CD4-positive, alpha-beta T cell treated with Interleukin-6 for 4 hours (primary cell): ENCODE measurements around the gene BICRAL.
"Not testable (repeated sequence)": the region's sequence is repeated elsewhere in the genome, so short reads cannot be mapped to it uniquely, and the experiment has no call there.

Source experiments
- DNase-seq: peaks from one replicate; pipeline ENCODE4 v3.0.0-alpha.2; 2020; ENCODE audit warnings: mixed read lengths

The BICRAL gene

DNA sequence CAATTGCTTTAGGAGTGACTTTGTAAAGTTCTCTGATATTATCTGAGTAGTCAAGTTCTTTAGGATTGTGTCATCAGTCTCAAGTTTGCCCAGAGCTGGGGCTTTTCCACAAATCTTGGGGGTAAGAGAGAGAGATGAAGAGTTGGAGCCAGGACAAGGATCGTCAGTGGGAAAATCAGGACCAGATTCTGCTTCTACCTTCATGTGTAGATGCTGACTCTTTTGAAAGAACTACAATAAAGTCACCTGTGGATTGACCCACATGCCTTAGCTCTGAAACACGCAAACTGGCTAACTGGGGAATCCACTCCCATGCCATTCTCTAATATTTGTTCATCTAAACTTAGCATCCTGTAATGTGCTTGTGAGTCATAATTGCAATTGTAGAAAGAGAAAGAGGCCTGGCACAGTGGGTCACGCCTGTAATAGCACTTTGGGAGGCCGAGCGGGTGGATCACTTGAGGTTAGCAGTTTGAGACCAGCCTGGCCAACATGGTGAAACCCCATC, 15.6 kb upstream of the BICRAL start:
- no peak for DNase-seq

DNA sequence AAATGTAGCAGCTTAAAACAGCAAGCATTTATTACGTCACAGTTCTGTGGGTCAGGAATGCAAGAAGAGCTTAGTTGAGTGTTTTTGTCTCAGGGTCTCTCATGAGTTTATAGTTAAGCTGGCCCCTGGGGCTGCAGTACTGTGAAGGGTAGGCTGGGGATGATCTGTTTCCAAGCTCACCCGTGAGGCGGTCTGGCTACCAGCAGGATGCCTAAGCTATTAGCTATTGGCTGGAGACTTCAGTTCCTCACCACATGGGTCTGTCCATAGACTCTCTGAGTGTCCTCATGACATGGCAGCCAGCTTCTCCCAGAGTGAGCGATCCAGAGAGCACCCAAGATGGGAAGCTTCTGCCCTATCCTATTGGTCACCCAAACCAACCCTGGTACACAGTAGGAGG, 12.8 kb upstream of the BICRAL start:
- no peak for DNase-seq

DNA sequence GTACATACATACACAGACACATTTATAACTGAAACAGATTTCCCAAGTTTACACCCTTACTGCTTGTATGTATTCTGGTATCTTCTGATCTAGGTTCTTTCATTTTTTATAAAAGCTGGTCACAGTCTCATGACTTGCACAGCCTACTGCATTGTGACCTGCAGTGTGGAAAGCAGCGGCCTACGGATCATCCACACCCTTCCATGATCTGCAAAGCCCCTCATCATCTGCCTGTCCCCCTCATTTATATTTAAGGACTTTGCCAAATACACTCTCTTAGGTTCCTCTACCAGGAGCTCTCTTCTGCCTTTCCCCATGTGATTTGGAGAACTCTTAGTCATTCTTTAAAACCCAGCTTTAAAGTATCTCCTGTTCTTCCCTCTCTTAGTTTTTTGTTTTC, 12.0 kb upstream of the BICRAL start:
- DNase-seq: no peak

DNA sequence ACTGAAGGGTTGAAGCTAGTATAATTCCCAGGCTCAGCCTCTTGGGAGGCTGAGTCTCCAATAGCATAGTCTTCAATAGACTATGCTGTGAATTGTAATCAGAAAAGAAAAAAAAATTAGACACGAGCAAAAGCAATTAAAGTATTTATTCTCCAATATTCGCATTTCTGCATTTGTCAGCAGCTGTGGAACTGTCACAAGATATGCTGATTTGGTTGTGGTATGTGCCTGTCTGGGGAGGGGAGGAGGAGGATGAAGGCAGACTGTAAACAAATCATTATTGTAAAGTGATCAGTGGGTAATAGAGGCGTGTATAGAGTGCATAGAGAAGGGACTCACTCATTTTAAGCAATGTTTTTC, 10.1 kb upstream of the BICRAL start:
- DNase-seq: peak; percentile 45

DNA sequence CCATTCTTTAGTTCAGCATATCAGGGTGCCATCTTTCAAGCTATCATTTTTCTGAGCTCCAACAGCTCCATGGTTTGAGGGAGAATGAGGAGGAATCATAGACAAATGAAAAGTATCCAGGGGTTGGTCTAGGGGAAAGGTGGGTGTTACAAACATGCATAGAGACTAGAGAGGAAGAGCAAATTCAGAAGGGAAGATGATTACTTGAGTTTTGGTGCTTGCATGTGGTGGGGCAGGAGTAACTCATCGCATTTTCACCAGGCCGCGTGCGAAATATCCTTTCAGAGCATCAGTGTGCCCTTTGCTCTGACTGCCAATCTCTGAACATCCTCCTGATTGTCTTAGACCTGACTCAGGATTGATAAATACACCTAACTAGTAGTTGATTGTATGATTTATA, 7.7 kb upstream of the BICRAL start:
- DNase-seq: peak; percentile 61

DNA sequence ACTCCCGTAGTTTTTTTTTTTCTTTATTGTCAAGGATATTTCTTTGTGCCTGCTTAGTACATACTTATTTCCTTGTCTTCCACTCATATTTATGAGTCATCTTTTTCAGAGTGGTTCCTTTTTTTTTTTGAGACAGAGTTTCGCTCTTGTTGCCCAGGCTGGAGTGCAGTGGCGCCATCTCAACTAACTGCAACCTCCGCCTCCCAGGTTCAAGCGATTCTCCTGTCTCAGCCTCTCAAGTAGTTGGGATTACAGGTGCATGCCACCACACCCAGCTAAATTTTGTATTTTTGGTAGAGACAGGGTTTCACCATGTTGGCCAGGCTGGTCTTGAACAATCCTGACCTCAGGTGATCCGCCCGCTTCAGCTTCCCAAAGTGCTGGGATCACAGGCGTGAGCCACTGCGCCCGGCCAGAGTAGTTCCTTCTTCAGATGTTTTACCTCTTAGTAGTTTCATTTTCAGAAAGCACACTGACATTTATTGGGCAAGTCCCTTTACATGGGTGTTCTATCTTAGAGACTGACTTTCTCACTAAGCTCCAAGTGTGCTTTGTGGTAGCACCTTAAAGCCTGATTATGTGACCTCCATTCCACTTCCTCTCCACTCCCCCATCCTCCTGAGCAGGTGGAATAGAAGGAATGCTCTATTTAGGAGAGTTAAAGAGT, 6.9 kb upstream of the BICRAL start:
- peak; percentile 53 for DNase-seq

DNA sequence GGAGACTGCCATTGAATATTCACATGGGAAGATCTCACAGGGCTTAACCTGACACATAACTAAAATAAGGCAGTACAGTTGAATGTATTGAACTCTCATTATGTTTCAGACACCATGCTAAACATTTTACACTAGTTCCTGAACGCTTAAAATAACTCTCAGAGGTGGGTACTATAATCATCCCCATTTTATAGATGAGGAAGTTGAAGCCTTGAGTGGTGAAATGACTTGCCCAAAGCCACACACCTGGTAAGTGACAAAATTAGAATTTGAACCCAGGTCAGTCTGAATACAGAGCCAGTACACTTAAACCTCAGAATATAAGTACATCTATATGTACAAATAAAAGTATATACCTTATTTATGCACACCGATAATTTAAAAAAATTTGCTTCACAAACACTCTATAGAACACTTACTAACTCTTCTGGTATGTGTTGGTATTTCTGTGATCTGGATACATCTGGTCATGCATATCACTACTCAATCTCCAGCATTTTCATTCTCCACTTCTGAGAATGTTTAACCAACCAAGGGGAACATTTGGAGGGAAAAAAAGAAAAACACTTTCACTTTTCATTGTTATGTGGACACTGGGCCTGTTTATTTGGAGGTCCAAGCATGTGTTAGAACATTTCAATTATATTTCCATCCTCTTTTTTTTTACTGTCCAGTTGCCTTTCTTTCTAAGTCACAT, 4.6 kb upstream of the BICRAL start:
- DNase-seq: no peak

DNA sequence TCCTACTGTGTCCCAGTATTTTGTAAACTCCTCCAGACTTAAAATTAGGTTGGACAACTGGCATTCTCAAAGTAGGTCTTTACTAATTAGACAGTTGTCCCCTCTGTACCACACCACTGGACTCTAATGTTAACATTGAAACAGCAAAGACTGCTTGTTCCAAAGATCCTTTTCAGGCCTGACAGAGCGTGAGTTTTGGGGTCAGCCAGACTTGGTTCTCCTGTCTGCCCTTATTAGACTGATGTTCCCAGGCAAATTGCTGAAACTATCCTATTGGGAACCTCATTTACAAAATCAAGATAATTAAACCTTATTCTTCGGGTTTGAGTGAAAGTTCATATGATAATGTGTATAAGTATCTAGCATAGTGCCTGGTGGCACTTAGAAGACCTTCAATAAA, 3.7 kb upstream of the BICRAL start:
- DNase-seq: no peak

DNA sequence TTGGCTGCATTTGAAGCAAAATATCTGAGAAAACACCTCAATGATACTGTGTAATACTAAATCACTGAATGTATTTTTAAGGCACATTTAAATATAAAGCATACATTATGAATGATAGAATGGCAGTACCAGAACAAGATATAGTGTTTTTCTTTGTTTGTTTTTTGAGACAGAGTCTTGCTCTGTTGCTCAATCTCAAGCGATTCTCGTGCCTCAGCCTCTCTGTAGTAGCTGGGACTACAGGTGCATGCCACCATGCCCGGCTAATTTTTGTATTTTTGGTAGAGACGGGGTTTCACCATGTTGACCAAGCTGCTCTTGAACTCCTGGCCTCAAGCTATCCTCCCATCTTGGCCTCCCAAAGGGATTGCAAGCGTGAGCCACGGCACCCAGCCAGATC, 2.3 kb upstream of the BICRAL start:
- DNase-seq: no peak

DNA sequence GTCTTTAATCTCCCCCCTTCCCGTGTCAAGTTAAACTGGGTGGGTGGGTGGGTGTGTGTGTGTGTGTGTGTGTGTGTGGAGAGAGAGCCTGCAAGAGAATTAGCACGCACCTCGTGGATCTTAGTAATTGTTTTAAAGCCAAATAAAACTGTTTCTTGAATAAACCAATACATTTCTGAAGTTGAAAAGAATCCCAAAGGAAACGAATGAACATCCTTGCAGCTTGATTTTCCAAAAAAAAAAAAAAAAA, 381 bp upstream of the BICRAL start:
- DNase-seq: peak; percentile 49

DNA sequence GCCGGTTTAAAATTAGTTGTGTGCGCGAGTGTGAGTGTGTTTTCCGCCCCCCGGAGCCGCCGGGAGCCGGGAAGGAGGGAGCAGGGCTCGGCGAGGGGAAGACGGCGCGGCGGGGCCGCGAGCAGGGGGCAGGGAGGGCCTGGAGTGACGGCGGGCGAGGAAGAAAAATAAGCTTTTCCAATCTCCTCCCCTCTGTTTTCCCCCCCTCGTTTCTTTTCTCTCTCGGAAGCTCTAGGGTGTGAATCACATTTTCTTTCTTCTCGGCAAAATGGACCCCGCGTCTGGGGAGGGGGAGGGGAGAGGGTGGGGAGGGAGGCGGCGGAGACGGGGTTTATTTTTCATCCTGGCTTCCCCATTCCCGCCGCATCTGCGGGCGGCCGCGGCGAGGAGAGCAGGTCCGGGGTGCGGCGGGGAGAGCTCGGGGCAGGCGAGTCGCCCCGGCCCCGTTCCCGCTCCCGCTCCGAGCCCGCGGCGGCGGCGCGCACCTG, 881 bp downstream of the BICRAL start:
- DNase-seq: peak; percentile 83

DNA sequence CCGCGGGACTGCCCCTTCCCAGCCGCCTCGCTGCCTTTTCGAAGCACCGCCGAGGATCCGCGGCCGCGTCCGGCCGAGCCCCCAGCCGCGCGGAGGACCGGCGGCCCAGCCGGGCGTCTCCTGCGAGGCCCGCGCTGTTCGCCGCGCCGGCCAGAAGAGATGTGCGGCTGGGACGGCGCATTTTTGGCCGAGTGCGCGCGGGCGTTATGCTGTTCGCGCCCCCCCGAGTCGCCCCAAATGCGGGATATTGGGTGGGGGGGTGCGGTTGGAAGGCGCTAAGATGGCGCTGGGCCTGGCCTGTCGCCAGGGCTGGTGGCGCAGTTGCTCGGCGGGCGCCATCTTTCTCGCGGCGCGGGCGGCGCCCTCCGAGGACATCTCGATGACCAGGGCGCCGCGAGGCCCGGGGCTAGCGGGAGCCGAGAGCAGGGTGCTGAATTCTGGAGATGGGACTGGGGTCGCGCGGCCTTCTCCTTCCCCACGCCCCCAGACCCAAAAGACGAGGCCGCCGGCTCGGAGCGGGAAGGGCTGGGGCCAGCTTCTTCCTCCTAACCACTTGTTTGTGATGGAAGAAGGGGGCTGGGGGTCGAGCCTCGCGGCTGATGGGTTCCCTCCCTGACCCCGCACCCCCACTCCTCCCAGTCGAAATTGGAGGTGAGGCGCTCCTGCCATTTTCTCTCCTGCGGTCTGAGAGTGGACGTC, 1.5 kb downstream of the BICRAL start:
- peak; percentile 83 for DNase-seq

DNA sequence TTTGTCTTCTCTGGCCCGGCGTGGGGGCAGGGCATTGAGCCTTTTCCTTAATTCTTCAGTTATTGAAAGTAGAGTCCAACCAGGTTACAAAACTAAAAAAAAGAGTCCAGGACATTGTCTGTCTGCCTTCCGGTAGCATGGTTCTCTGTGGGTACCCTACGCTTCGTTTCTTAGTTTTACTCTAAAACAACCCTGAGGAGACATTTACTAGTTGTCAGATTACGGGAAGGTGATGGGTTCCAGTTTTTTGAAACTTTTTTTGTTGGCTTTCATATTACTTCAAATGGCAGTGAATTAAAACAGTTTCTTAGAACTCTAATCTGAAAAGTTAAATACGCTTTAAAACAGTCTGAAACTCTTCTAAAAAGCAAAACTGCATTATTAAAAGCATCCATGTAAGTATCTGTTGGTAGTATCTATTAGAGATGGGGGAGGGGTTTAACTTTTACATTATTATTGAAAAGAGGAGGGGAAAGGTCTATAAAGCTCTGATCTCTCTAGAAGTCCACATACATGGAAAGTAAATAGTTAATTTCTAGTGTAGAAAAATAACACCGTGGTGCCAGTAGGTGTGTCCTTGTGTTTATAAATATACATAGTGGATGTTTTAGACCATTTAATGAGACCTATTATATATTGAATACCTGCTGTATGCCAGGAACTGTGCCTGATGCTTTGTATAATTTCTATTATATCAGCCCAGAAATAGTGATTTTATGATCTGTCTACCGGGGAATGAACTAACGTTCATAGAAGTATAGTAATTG, 2.2 kb downstream of the BICRAL start:
- DNase-seq: no peak

DNA sequence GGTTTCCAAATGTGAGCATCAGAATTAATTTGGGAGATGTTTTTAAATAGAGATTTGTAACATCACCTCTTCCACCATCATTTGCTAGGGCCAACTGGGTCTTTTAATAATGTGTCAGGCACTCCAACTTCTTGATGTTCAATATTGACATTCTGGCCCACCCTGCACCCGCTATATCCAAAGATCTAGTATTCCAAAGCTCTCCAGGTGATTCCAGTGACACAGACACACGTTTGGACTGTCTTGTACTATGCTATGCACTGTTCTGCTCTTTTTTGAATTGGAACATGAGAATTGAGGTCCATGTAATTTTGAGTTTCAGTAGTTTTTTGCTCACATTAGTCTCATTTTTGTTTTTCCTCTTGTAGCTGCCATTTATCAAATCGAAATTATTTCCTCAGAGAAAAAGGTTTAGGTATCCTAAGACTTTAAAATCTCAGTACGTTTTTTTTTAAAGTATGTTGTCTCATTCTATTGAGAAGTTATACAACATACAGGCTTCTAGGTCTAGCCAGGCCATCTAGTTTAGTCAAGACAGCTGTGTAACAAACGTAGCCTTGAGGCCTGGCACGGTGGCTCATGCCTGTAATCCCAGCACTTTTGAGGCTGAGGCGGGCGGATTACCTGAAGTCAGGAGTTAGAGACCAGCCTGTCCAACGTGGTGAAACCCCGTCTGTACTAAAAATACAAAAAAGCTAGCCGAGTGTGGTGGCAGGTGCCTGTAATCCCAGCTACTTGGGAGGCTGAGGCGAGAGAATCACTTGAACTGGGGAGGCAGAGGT, 3.1 kb downstream of the BICRAL start:
- DNase-seq: no peak

DNA sequence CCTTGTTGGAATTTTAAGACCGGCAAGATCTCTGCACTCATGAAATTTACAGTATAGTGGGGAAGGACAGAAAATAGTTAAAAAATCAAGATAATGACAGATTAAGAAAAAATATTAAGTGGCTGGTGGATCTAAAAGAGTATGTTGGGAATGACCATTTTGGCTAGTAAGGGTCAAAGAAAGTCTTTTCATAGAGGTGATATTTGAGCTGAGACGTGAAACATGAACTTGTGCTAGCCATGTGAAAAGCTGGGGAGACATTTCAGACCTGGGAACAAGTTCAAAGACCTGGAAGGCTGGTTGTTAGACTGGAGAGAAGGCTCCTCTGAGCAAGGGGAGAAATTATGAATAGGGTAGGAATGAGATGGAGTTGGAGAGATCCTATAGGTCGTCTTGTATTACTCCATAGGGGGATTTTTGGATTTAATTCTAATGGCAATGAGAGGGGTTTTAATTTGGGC, 4.7 kb downstream of the BICRAL start:
- no peak for DNase-seq

DNA sequence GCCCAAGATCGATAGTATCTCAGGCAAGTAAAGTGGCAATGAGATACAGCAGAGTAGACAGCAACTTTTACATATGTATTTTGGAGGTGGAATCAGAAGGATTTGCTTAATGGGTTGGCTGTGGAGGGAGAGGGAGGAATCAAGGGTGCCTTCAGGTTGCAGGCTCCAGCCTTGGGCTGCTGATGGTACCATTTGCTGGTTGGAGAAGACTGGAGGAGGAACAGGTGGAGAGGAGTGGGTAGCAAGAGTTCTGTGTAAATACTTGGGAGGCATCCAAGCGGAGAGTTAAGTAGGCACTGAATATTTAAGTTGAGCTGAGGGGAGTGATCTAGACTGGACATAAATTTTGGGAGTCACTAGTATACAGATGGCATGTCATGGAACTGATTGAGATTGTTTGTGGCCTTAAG, 5.2 kb downstream of the BICRAL start:
- DNase-seq: no peak

DNA sequence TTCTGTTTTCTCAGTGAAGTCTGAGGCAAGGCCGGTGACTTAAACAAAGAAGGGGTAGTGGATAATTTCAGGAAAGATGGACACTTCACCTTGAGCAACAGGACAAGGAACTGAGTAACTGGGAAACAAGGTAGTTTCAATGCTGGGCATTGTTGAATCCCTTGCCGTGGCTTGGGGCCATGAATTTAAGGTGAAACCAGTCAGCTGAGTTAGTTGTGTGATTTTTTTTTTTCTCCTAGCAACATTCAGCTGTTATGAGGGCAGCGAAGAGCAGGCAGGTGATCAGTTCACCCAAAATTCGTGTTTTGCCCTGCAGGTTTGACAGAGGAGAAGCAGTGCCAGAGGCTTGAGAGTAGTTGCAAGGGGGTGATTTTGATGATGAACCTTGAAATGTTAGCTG, 6.8 kb downstream of the BICRAL start:
- DNase-seq: no peak

DNA sequence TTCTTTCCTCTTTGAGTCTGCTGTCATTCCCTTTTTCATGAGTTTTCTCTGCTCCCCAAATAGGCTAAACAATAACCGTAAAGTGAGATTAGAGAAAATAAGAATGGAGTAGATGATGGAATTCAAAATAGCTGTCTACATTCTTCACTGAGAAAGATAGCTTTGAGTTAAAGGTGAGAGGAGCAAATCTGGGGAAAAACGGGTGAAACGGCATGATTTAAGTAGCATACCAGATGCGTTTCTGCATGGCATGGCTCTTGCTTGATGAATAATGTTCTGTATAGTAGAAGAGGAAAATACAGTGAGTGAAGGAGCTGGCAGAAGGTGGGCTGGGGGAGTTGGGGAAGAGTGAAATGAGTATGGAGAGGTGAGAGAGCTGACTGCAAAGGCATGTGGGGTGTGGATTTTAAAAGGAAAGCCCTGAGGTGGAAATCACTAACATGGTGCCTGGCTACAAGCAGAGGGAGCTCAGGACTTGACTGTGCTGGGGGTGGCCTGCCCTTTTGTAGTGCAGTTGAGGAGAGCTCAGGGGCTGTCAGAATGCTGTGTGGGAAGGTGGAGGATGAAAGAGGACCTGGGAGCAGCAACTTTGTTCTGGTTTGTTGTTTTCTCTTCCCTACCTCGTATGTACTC, 8.8 kb downstream of the BICRAL start:
- no peak for DNase-seq

DNA sequence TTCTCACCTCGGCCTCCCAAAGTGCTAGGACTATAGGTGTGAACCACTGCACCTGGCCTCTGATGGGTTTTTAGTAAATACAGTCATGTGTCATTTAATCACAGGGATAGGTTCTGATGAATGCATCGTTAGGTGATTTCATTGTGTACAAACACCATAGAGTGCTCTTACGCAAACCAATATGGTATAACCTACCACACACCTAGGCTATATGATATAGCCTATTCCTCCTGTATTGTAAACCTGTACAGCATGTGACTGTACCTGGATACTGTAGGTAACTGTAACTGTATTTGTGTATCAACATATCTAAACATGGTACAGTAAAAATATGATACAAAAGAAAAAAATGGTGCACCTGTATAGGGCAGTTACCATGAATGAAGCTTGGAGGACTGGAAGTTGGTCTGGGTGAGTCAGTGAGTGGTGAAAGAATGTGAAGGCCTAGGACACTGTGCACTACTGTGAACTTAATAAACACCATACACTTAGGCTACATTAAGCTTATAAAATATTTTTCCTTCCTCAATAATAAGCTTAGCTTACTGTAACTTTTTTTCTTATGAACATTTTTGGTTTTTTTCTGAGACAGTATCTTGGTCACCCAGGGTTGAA, 10.0 kb downstream of the BICRAL start:
- no peak for DNase-seq

DNA sequence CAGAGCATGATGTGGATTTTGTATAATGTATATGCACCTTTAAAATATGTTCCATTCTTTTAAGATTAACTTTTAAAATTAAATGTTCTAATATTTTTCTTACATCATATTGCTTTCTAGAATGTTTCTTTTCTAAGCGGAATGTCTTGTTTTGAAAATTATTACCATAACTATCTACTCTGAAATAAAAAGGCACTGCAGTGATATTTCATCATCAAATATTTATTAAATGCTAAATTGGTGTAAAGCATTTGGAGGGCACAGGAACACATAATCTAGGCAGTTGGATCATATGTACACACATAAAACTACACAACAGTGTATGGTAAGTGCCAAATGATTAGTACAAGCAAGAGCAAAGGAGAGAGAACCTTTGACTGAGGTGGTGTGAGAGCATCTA, 13.8 kb downstream of the BICRAL start:
- no peak for DNase-seq

DNA sequence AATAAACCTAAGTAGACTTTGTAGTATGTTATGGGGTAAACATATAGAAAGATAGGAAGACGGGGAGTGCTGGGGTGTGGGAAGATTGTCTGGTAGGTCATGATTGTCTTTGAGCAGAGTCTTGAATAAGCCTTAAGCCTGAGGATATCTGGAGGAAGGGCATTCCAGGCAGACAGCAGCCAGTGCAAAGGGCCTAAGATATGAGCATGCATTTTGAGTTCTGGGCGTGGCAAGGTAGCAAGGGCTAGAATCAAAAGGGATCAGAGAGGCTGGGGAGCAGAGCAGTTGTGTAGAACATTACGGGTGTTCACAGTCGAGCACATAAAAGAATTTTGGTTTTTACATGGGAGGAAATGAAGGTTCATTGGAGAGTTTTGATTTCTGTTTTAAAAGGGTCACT, 14.3 kb downstream of the BICRAL start:
- DNase-seq: no peak

DNA sequence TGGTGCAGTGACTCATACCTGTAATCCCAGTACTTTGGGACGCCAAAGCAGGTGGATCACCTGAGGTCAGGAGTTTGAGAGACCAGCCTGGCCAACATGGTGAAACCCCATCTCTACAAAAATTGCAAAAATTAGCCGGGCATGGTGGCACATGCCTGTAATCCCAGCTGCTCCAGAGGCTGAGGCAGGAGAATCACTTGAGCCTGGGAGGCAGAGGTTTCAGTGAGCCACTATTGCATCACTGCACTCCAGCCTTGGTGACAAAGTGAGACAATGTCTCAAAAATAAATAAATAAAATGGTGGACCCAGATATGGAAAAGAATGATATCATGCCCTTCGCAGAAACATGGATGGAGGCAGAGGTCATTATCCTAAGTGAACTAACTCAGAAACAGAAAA, 15.8 kb downstream of the BICRAL start:
- not testable (repeated sequence) for DNase-seq
